Fibroblast of the aortic adventitia (primary cell): ENCODE results near the gene TSC2. TPM values are rescaled to one million over a fixed set of nuclear protein-coding genes. Genes with fewer than 3 reads are reported as not detected.

Source experiments
- DNase-seq: peaks from one replicate; pipeline ENCODE4 v3.0.0-alpha.2; 2010; ENCODE audit warnings: low read depth
- H3K4me3 ChIP-seq: 2 replicates; pipeline ENCODE4 v1.5.1; 2011; ENCODE audit warnings: low read depth, mild to moderate bottlenecking, control low read depth, low read length, moderate library complexity
- total RNA-seq: library from RNA; depleted of rRNA; stranded (reverse); fragments of >200 nt; gene quantifications from 2 replicates; pipeline ENCODE4 v1.2.3, GENCODE V29; 2012; ENCODE audit warnings: low replicate concordance
- TF ChIP-seq, protein P1 (sequence below): IDR thresholded peaks from 2 replicates; pipeline ENCODE4 v1.5.1; 2011; ENCODE audit warnings: mild to moderate bottlenecking, low read length, control low read depth, inconsistent platforms; ENCODE audit not compliant: insufficient read depth

The TSC2 gene
- total RNA-seq, 1 donor: 58.7 TPM

DNA sequence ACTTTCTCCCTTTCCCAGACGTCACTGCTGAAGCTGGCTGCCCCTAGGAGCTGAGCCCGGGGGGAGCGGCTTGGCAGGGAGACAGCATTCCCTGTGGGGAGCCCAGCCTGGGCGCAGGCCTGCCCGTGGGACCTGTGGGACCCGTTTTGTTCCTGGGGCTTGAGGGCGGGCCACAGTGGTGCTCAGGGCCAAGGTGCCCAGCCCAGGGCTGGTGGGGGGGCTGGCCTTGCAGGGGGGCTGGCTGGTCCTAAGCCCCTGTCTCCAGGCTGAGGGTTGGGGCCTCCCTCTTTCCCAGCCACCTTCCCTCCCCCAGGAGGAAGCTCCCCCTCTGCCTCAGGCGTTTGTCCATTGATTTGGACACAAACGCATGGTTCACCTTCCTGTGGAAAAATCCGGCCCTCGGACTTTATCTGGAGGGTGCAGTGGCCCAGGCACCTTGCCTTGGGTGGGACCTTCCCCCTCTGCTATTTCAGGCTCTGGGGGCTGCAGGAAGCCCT, 16.7 kb upstream of the TSC2 start:
- no peak overlapping the region for H3K4me3 ChIP-seq
- TF ChIP-seq, protein P1, sequence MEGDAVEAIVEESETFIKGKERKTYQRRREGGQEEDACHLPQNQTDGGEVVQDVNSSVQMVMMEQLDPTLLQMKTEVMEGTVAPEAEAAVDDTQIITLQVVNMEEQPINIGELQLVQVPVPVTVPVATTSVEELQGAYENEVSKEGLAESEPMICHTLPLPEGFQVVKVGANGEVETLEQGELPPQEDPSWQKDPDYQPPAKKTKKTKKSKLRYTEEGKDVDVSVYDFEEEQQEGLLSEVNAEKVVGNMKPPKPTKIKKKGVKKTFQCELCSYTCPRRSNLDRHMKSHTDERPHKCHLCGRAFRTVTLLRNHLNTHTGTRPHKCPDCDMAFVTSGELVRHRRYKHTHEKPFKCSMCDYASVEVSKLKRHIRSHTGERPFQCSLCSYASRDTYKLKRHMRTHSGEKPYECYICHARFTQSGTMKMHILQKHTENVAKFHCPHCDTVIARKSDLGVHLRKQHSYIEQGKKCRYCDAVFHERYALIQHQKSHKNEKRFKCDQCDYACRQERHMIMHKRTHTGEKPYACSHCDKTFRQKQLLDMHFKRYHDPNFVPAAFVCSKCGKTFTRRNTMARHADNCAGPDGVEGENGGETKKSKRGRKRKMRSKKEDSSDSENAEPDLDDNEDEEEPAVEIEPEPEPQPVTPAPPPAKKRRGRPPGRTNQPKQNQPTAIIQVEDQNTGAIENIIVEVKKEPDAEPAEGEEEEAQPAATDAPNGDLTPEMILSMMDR: no peak
- DNase-seq: no peak

DNA sequence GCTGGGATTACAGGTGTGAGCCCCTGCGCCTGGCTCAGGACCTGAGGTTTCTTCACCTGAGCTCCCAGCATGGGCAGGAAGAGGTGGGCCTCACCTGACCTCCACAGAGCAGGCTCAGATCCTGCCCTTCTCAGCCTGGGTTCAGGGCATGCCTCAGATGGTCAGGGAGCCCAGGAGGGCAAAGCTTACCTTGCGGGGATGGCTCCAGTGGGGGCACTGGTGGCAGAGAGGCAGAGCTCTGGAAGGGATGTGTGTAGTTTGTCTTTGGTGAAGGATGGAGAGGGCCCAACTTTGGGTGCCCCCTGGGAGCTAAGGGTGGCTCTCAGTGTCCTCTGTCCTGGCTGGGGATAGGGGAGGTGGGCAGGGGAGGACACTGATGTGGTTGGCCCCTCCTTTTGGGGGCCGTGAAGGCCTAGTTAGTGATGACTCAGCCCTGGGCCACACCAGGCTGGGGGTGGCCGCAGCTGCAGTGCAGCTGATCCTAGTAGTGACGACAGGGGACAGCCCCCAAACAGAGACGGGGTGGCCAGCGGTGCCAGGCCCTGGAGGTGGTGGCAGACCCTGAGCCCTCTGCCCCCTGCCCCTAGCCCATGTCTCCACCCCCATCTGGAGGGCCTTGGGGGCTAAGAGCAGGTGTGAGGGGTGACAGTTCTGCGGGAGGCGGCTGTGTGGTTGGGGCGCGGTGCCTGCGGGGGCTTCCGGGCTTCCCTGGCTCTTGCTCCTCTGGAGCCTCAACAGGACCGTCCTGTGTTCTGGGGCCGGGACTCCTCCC, 15.3 kb upstream of the TSC2 start:
- TF ChIP-seq, protein P1: no peak
- no peak for DNase-seq
- no peak overlapping the region for H3K4me3 ChIP-seq

DNA sequence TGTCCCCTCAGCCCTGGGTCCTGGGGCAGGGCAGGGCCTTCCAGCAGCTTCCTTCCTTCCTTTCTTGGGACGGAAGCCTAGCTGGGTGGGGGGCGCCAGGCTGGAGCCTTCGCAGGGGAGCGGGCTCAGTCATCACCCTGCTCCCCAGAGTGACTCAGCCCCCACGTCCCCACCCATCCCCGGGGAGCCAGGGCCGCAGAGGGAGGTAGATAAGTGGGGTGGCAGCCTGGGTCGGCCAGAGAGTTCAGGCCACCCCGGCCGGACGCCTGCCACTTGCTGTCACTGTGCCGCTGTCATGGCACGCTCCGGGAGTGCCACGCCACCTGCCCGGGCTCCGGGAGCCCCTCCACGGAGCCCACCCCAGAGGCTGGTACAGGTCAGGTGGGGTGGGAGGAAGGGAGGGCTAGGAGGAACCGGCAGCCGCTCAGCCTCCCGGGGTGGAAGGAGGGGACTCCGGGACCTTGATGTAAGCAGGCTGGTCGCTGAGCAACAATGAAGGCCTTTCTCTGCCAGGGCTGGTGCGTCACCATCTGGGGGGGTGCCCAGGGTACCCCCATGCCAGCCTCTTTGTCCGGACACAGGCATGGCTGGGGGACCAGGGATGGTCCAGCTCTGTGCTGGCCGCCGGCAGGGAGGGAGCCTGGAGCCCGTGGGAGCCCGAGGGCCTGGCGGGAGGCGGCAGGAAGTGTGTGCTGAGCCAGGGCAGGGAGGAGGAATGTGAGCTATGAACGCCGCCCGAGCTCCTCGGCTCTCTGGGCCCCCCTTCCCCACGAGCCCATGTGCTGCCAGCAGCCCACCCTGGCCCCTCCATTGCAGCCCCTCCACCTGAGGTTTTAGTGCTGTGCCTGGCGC, 14.5 kb upstream of the TSC2 start:
- TF ChIP-seq, protein P1: no peak
- DNase-seq: peak; percentile 61
- peak overlapping the region; percentile 22 for H3K4me3 ChIP-seq

DNA sequence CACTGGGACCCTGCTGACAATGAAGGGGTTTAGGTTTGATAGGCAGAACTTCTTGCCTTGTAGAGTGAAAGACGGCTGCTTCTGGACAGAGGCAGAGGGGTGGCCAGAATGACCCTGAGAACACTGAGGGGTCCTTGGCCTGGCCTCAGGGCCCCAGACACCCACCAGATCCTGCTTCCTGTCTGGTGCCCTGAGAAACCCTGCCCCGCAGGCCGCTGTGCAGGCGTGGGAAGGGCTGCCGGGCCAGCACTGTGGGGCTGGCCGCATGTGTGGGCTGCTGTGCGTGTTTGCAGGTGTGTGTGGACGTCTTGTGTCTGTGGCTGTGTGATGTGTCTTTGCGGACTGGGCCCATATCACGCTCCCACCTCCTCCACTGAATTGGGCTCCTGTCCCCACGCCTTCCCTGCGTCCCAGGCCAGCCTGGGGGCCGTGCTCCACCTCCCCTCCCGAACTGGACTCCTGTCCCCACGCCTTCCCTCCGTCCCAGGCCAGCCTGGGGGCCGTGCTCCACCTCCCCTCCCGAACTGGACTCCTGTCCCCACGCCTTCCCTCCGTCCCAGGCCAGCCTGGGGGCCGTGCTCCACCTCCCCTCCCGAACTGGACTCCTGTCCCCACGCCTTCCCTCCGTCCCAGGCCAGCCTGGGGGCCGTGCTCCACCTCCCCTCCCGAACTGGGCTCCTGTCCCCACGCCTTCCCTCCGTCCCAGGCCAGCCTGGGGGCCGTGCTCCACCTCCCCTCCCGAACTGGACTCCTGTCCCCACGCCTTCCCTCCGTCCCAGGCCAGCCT, 13.7 kb upstream of the TSC2 start:
- peak overlapping the region; percentile 6 for H3K4me3 ChIP-seq
- DNase-seq: peak; percentile 11

DNA sequence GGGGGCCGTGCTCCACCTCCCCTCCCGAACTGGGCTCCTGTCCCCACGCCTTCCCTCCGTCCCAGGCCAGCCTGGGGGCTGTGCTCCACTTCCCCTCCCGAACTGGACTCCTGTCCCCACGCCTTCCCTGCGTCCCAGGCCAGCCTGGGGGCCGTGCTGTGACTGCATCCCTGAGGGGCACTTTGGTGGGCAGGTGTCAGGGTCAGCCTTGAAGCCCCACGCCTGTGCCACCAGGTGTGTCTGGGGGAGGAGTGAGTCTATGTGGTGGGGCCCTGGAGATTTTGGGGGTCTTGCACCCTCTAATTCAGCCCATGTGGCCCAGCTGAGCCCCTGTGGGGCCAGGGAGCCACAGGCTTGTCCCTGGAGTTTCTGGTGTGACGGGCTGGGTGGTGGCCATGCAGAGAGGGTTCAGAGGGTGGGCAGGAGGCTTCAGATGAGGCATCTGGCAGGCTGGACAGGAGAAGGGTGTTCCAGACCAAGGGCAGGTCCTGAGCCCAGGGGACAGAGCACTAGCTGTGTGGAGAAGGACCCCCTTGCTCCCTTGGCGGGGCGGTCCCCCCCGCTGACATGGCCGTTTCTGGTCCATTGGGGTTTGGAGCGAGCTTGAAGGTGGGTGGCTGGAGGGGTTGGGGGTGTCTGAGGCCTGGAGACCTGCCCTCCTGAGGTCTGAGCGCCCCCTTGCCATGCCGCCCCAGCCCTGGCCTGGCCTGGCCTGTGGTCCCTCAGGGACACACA, 12.9 kb upstream of the TSC2 start:
- TF ChIP-seq, protein P1: no peak
- DNase-seq: no peak
- no peak overlapping the region for H3K4me3 ChIP-seq

DNA sequence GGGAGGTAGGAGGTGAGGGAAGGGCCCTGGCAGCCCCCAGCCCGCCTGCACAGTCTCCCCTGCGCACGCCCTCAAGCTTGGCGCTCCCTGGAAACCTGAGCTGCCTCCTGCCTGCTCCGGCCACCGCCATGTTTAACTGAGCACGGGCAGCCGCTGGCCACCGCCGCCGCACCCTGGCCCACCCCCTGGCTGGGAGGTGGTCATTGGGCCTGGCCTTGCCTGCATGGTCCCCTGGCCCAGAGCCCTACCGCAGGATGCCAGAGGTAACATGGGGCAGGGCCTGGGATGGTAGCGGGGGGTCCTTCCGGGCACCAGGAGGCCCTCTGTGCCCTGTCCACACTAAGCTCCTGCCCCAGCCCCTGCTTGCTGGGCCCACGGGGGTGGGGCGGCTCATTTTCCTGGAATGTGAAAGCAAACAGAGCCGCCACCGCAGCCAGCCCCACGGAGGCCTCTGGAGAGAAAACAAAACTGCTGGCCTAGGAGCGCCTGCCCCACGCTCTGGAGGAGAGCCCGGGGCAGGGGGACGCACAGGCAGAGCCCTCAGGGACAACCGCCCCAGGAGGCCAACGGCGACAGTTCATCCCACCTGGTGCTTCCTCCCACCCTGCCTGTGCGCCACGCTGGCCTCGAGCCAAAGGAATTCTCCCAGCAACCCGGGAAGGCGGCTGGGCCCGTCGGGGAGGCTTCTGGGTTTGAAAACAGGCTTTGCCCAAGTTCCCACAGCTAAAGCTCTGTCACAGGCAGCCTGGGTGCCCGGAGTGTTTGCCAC, 12.2 kb upstream of the TSC2 start:
- TF ChIP-seq, protein P1: no peak
- DNase-seq: peak; percentile 78
- H3K4me3 ChIP-seq: peak overlapping the region; percentile 17
